H1 (cell line): Measurements from ENCODE around the gene MSI2.

ENCODE experiments used
- BRCA1 ChIP-seq: IDR thresholded peaks from 2 replicates; pipeline ENCODE4 v1.6.1; 2012; ENCODE audit warnings: low read depth, low read length, improper control_type of control experiment
- CHD1 ChIP-seq: IDR thresholded peaks from 2 replicates; pipeline ENCODE4 v1.6.1; 2012; ENCODE audit warnings: low read depth, low read length, improper control_type of control experiment
- CTCF ChIP-seq, 3 experiments: IDR thresholded peaks; 1 replicate in 2 of 3; 2 replicates in 1 of 3; pipeline versions ENCODE4 v1.5.1 to v1.6.1; 2011; ENCODE audit warnings: low read length in 3 of 3, mild to moderate bottlenecking in 3 of 3, inconsistent platforms in 2 of 3, low read depth in 1 of 3, moderate library complexity in 1 of 3; ENCODE audit not compliant: insufficient read depth in 1 of 3; ENCODE audit errors: control extremely low read depth in 1 of 3
- SUZ12 ChIP-seq: fragments of 200-600 bp; sonication (generic); IDR thresholded peaks from 2 replicates; pipeline ENCODE4 v1.6.1; 2012; ENCODE audit warnings: mild to moderate bottlenecking, inconsistent platforms, low read length, moderate library complexity, mixed read lengths
- ZNF274 ChIP-seq: IDR thresholded peaks from 2 replicates; pipeline ENCODE4 v1.7.0; 2012; ENCODE audit warnings: low read length, borderline replicate concordance; ENCODE audit errors: extremely low read depth

- TF ChIP-seq CTCF (IDR thresholded peaks at IDR 0.05; ENCODE audit: control extremely low read depth in 1 of 3, insufficient read depth in 1 of 3, low read depth in 1 of 3, low read length in 3 of 3) (no peak), BRCA1 (no peak), CHD1 (no peak), ZNF274 (no peak), SUZ12 (no peak)
Measured at GRCh38 chr17:57385975-57386374, 129.7 kb downstream of the MSI2 start.
